GM06990 (cell line): ENCODE measurements around the gene MIDN.
A peak's percentile ranks its signal among the peaks of the same experiment; 100 is the strongest.

Experiments
- DNase-seq: peaks from one replicate; pipeline ENCODE4 v3.0.0-alpha.2; 2011; ENCODE audit not compliant: insufficient read length; ENCODE audit errors: extremely low read depth
- H3K27me3 ChIP-seq: replicated peaks from 2 replicates; pipeline ENCODE4 v1.6.0; 2011; ENCODE audit warnings: low read length; ENCODE audit not compliant: control insufficient read depth, insufficient read depth
- H3K36me3 ChIP-seq: 2 replicates; pipeline ENCODE4 v1.5.1; 2011; ENCODE audit warnings: low read length; ENCODE audit not compliant: control insufficient read depth, insufficient read depth
- H3K4me3 ChIP-seq: replicated peaks from 2 replicates; pipeline ENCODE4 v1.5.1; 2011; ENCODE audit warnings: low read depth, mild to moderate bottlenecking, control low read depth, low read length
- TF ChIP-seq, protein P1 (sequence below): IDR thresholded peaks from 2 replicates; pipeline ENCODE4 v1.5.1; 2011; ENCODE audit warnings: low read length, control low read depth, mild to moderate bottlenecking, inconsistent platforms; ENCODE audit not compliant: insufficient read depth, poor library complexity, severe bottlenecking

MIDN gene

GRCh38 chr19:1214862-1215731 is 33.3 kb upstream of the MIDN start:
- TF ChIP-seq, protein P1, sequence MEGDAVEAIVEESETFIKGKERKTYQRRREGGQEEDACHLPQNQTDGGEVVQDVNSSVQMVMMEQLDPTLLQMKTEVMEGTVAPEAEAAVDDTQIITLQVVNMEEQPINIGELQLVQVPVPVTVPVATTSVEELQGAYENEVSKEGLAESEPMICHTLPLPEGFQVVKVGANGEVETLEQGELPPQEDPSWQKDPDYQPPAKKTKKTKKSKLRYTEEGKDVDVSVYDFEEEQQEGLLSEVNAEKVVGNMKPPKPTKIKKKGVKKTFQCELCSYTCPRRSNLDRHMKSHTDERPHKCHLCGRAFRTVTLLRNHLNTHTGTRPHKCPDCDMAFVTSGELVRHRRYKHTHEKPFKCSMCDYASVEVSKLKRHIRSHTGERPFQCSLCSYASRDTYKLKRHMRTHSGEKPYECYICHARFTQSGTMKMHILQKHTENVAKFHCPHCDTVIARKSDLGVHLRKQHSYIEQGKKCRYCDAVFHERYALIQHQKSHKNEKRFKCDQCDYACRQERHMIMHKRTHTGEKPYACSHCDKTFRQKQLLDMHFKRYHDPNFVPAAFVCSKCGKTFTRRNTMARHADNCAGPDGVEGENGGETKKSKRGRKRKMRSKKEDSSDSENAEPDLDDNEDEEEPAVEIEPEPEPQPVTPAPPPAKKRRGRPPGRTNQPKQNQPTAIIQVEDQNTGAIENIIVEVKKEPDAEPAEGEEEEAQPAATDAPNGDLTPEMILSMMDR: no peak

GRCh38 chr19:1216756-1217155 is 31.6 kb upstream of the MIDN start:
- H3K36me3 ChIP-seq: peaks cover 14% of the 10 kb centered on the region
- no peak overlapping the region for H3K4me3 ChIP-seq
- TF ChIP-seq, protein P1: no peak

More at GRCh38 chr19:1214862-1215731, 33.3 kb upstream of the MIDN start:
- H3K36me3 ChIP-seq: peaks cover 11% of the 10 kb centered on the region
- H3K27me3 ChIP-seq: no peaks in the 10 kb centered on the region
- peak; percentile 6 for DNase-seq
- no peak overlapping the region for H3K4me3 ChIP-seq

DNA sequence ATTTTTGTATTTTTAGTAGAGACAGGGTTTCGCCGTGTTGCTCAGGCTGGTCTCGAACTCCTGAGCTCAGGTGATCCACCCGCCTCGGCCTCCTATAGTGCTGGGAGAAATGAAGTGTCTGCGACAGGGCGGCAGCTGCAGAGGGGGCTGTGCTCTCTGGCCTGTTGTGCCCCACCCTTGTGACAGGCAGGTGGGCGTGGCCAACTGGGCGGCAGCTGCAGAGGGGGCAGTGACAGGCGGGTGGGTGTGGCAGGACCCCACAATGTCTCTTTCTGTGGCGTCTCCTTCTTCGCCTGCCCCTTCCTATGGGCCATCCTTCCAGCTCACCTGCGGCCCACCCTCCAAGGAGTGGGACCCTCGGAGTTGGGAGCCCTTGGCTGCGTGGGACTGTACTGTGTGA is 31.0 kb upstream of the MIDN start:
- Histone ChIP-seq H3K4me3 (no peak overlapping the region), H3K27me3 (no peaks in the 10 kb centered on the region), H3K36me3 (peaks cover 14% of the 10 kb centered on the region)
- TF ChIP-seq, protein P1: no peak
- no peak for DNase-seq

More at GRCh38 chr19:1216756-1217155, 31.6 kb upstream of the MIDN start:
- H3K27me3 ChIP-seq: no peaks in the 10 kb centered on the region
- no peak for DNase-seq

DNA sequence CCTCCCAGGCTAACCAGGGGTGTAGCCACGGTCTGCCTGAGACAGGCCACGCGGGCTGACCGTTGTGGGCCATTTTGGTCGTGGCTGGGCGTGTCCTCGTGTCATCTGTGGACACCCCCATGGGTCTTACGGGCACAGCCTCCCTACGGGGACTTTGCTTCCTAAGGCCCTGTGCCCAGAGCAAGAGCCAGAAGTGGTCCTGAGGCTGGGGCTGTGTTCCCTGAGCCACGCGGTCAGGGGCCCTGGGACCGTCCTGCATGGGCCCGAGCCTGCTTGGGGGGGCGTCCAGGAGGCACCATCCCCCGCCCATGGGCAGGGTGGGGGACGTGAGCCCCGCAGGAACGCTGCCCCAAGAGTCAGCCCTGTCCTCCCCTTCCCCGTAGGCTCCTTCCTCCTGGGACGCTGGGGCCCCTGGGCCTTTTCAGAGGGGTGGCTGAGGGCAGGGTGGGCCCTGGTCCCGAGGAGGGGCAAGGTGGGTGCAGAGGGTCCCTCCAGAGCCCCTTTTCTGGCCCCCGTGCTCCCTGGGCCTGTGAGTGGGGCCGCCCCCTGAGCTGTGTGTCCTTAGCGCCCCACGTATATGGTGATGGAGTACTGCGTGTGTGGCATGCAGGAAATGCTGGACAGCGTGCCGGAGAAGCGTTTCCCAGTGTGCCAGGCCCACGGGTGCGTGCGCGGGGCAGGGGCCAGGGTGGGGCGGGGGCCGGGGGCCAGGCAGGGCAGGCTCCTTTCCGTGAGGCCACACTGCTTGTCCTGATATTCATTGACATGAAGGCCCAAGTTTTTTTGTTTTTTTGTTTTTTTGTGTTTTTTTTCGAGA is 29.4 kb upstream of the MIDN start:
- H3K36me3 ChIP-seq: peaks cover 21% of the 10 kb centered on the region

DNA sequence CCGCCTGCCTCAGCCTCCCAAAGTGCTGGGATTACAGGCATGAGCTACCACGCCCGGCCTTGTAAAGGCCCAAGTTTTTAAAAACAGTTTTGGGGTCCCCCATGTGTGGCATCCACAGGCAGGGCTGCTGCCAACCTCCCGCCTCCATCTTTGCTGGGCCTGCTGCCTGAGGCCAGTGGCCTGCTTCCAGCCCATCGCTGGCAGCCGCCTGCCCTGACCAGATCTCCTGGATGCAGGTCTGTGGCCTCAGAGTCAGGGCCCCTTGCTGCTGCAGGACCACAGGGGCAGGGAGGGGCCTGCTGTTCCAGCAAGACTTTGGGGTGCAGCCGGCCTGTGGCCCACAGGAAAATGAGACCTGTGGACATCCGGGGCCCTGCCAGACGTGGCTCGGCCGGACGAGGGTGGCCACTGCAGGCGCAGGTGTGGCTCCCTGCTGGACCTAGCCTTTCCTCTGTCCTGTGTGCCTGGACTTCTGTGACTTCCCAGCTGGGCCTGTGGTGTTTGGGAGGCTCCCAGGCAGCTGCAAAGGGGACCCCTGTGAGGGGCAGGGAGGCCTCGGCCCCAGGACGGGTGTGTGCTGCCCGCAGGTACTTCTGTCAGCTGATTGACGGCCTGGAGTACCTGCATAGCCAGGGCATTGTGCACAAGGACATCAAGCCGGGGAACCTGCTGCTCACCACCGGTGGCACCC is 28.5 kb upstream of the MIDN start:
- TF ChIP-seq, protein P1: no peak
- H3K4me3 ChIP-seq: no peak overlapping the region
- no peaks in the 10 kb centered on the region for H3K27me3 ChIP-seq
- DNase-seq: no peak
- H3K36me3 ChIP-seq: peaks cover 24% of the 10 kb centered on the region

More for the DNA sequence above, 29.4 kb upstream of the MIDN start:
- Histone ChIP-seq H3K4me3 (no peak overlapping the region), H3K27me3 (no peaks in the 10 kb centered on the region)
- no peak for DNase-seq
- TF ChIP-seq, protein P1: no peak
